K562 treated with DMSO at 1 percent for 4 hours (cell line): ENCODE results near the gene PPDPF. TPM values are rescaled to one million over a fixed set of nuclear protein-coding genes. Genes with fewer than 3 reads are reported as not detected.

ENCODE experiments used
- total RNA-seq: library from RNA; unstranded; fragments of 300-600 nt; gene quantifications from 2 replicates; pipeline ENCODE4 v1.2.3, GENCODE V29; 2022; ENCODE audit not compliant: insufficient read depth

The PPDPF gene
- 97.8 and 102 TPM in 2 replicates for total RNA-seq

GRCh38 chr20:63520504-63520933, at the start of gene PPDPF:
Gene PPDPF (plus strand): TSS chr20:63520765. CDS start chr20:63521309, 544 bp downstream.

GRCh38 chr20:63471981-63472831, 48.4 kb upstream of the PPDPF start, which contains the start of gene KCNQ2:
Gene KCNQ2 (minus strand): TSS chr20:63472655. CDS start chr20:63472463, 192 bp downstream.

GRCh38 chr20:63498960-63499337, 21.6 kb upstream of the PPDPF start, which contains the start of gene EEF1A2:
Gene EEF1A2 (minus strand): TSS chr20:63499083. CDS start chr20:63497763, 1,320 bp downstream.

GRCh38 chr20:63536997-63537524, 16.5 kb downstream of the PPDPF start, which contains the start of gene PTK6:
Gene PTK6 (minus strand): TSS chr20:63537376. CDS start chr20:63537314, 62 bp downstream.

GRCh38 chr20:63547725-63548480, 27.3 kb downstream of the PPDPF start, which contains the start of gene SRMS:
Gene SRMS (minus strand): TSS chr20:63547749. CDS start chr20:63547463, 286 bp downstream.

GRCh38 chr20:63553933-63554290, 33.3 kb downstream of the PPDPF start, which contains the start of gene FNDC11:
Gene FNDC11 (plus strand): TSS chr20:63554159. CDS start chr20:63555664, 1,505 bp downstream.

Other genes with a start within 250 kb of the PPDPF start
- gene ARFGAP1, start 248.0 kb upstream of the PPDPF start, total RNA-seq: 66.8 and 77.7 TPM in 2 replicates
- not detected in 2 replicates for gene COL20A1, start 227.6 kb upstream of the PPDPF start, total RNA-seq
- gene CHRNA4, start 159.4 kb upstream of the PPDPF start, total RNA-seq: not detected in 2 replicates
- not detected in 2 replicates for gene KCNQ2, start 48.1 kb upstream of the PPDPF start, total RNA-seq
- 79.2 and 82.8 TPM in 2 replicates for gene EEF1A2, start 21.7 kb upstream of the PPDPF start, total RNA-seq
- not detected in 2 replicates for gene PTK6, start 16.6 kb downstream of the PPDPF start, total RNA-seq
- gene SRMS, start 27.0 kb downstream of the PPDPF start, total RNA-seq: not detected in 2 replicates
- gene FNDC11, start 33.4 kb downstream of the PPDPF start, total RNA-seq: 0.27 TPM in 1 of 2 replicates, not detected in the other
- gene HELZ2, start 53.5 kb downstream of the PPDPF start, total RNA-seq: 26.0 and 31.7 TPM in 2 replicates
- 9.0 and 9.1 TPM in 2 replicates for gene GMEB2, start 106.3 kb downstream of the PPDPF start, total RNA-seq
- 12.4 and 14.0 TPM in 2 replicates for gene STMN3, start 132.7 kb downstream of the PPDPF start, total RNA-seq
- 8.6 TPM in 2 replicates for gene RTEL1, start 137.5 kb downstream of the PPDPF start, total RNA-seq
- gene TNFRSF6B, start 175.9 kb downstream of the PPDPF start, total RNA-seq: 1.6 and 2.7 TPM in 2 replicates
- 25.5 and 28.4 TPM in 2 replicates for gene ARFRP1, start 187.2 kb downstream of the PPDPF start, total RNA-seq
- gene ZGPAT, start 187.3 kb downstream of the PPDPF start, total RNA-seq: 7.8 and 13.9 TPM in 2 replicates
- 13.3 and 13.4 TPM in 2 replicates for gene LIME1, start 215.9 kb downstream of the PPDPF start, total RNA-seq
- gene SLC2A4RG, start 219.0 kb downstream of the PPDPF start, total RNA-seq: 33.3 and 40.7 TPM in 2 replicates